ENCODE measurements around the gene SRD5A2.
"Not testable (repeated sequence)": the region's sequence is repeated elsewhere in the genome, so short reads cannot be mapped to it uniquely, and the experiment has no call there.

SRD5A2 gene

DNA sequence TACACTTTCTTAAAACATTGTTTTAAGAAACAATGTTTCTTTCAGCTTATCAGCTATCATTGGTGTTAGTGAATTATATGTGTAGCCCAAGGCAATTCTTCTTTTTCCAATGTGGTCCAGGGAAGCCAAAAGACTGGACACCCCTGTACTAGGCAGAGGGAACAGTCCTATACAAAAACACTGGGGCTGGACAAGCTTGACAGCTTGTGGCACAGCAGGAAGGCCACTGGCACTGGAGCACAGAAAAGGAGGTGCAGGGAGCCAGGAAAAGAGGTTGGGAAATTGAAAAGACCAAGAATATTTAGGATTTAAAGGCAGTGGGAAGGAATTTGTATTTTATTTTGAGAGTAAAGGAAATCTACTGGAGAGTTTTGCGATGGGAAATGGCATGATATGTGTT is 47.7 kb downstream of the SRD5A2 start:
- no peak for DNase-seq (ENCODE audit: low spot score)

DNA sequence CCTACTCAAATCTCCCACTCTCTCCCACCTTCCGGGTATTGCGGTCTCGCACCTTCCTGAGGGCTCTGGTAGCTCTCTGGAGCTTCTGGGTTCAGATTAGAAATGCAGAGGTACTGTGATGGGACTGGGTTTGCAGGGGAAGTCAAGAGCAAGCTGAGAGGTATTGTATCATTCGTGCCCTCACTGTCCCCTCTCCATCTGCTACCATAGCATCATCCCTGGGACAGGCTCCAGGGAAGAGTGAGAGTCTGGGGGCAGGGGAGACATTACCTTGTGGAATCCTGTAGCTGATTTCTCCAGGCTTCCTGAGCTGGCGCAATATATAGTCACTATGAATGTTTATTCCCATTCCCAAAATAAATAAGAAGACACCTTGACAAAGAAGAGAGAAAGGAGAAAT is 49.6 kb downstream of the SRD5A2 start:
- no peak for DNase-seq (ENCODE audit: low spot score)

DNA sequence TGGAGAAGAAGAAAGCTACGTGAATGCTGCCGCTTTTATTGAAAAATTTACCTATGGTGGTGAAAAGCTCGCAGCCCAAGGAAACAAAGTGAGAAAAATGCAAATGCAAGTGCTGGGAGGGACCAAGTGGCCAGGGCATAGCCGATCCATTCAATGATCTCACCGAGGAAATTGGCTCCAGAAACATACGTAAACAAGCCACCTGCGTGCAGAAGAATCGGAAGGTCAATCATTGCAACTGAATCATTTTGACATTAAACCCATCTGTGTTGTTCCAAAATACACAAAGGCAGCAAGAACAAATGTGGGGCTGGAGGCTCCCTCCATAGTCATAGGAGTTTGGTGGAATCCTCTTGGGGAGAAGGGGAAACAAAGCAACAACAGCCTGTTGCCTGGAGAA is 51.5 kb downstream of the SRD5A2 start:
- DNase-seq (ENCODE audit: low spot score) = no peak

DNA sequence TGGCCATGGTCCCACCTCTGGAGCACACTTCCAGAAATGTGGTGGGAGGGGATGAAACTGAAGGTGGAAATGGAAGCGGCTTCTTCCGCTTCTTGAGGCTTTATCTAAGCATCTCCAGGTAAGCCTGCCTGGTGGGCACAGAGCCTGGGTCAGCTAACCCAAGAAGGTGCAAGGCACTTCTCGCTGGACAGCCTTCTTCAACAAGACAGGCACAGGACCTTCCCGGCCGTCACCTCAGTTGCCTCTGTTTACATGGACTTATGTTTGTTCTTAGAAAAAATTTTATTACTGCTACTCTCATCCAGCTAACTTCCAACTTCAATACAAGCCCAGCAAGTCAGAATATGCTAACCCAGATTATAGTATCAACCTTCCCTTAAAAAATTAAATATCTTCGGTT is 51.9 kb downstream of the SRD5A2 start:
- no peak for DNase-seq (ENCODE audit: low spot score)

DNA sequence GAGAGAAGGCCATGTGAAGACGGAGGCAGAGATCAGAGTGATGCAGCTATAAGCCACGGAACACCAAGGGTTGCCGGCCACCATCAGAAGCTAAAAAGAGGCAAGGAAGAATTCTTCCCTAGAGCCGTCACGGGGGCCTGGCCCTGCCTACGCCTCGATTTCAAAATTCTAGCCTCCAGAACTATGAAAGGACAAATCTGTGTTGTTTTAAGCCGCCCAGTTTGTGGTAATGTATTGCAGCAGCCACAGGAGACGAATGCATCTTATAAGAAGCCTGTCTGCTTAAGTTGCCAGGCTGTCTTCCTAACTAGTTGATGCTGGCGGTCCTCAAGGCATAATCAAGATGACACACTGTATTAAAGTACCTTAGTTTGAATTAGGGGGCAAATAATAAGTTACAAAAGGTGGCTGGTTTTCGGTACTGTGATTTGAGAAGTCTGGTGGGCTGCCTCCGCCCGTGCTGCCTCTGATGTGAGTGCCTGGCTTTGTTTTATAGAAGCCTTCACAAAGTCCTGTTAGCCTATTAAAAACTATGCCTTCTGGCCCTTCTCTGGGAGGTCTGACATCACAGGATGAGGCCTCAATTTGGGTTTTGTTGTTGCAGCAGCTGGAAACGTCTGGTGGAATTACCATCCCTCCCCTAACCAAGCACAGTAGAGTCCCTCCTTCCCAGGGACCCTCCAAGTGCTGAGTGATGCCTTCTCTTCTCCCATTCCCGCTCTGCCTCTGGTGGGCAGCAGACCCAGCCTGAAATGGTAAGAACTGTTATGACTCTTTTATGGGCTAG is 53.6 kb downstream of the SRD5A2 start:
- DNase-seq (ENCODE audit: low spot score) = no peak

DNA sequence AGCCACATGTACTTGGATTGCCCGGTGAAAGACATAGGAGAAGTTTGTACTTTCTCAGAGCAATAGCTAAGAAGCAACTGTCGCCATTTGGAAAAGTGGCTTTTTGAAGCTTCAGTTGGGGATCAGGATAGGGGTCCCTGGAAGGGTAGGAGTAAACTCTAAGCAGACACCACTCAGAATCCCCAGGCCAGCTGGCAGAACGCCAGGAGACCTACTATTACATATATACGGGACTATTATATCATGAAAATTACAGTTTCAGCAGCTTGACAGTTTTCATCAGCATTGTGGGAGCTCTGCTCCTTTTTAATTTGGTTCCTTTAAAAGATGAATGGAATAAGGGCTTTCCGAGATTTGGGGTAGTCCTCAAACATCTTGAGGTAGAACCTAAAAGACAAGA is 54.9 kb downstream of the SRD5A2 start:
- DNase-seq (ENCODE audit: low spot score) = no peak

DNA sequence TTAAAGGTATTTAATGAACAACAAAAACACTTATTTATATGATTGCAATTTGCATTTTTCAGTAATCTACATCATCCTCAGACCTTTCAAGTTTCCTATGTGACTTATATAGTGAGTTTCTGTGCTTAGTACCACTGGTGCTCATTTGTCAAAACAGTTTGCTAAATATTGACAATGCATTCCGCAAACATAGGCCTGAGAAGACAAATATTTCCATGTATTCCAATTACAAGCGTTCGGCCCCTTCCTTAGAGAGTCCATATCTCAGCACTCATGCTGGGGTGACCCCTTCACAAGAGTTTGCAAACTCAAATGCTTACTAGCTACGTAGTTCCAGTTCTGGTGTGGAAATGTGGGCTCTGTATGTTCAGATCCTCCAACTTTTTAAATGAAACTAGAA is 56.1 kb downstream of the SRD5A2 start:
- DNase-seq (ENCODE audit: low spot score) = no peak

DNA sequence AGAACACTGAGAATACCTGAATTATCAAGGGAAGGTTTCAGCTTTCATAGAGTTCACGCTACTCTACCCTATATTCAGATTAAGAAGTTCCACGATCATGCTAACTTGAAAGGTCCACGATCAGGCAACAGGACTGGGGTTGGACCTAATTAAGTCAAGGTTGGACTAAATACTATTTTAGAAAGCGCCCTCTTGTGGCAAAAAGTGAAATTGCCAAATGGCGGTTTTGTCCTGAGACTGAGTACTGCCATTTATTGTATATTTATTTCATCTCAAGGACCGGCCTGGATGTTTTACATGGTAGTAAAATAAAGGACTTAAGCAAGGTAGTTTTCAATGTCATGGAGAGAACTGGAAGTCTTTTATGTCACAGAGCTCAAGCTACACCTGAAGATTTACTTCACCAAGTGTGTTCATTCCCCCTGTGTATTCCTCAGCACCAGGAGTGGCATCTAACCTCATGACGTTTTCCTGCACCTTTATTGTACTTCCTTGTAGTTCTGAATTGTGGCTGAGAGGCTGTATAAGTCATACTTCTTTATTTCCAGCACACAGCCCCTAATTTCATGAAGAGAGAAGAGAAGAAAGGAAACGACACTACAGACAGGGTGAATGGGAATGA is 56.8 kb downstream of the SRD5A2 start:
- no peak for DNase-seq (ENCODE audit: low spot score)

DNA sequence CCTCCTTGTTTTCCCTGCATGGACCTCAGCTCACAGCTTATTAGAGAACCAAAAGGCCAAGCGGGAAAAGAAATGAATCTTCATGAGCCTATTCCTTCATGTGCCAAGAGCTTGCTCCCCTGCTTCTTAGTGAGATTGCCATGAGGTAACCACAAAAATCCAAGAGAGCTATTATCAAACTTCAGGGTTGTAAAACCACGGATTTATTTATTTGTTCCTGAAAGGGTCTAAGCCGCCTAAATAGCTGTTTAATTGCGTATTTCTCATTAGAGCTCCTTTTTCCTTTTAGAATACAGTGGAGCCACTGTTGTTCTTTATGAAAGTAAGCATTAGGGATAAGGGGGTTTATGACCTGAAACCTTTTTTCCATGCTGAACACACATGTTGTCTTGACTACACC is 58.0 kb downstream of the SRD5A2 start:
- no peak for DNase-seq (ENCODE audit: low spot score)

DNA sequence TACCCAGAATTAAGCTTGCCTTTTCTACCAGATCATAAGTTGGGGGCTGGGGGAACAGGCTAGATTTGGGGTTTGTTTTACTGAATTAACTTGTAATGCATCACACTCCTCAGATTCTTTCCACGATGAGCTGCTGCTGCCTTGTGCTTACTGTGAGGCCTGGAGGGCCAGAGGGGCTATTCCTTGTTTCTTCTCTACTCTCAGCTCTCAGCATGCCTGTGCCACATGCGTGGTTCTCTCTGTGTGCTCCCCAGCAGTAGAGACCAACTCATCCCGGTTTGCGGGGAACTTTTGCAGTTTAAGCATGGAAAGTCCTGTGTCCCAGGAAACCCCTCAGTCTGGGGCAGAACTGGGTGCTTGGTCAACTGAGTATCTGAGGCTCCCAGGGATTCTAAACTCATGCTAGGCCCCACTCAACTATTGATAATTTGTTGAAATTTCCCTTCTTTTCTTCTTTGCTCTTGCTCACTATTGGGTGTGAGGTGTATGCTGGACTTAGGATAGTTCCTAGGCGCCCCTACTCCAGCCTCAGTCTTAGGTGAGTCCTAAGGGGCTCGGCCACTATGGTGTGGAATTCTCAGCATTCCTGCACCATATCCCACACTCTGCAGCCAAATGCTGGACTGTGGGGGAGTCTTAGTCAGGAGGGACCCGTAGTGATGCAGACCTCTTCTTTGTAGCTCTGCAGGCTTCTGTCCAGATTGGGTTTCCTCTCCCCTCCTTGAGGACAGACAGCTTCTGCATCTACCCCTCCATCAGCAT is 63.1 kb downstream of the SRD5A2 start:
- no peak for DNase-seq (ENCODE audit: low spot score)

DNA sequence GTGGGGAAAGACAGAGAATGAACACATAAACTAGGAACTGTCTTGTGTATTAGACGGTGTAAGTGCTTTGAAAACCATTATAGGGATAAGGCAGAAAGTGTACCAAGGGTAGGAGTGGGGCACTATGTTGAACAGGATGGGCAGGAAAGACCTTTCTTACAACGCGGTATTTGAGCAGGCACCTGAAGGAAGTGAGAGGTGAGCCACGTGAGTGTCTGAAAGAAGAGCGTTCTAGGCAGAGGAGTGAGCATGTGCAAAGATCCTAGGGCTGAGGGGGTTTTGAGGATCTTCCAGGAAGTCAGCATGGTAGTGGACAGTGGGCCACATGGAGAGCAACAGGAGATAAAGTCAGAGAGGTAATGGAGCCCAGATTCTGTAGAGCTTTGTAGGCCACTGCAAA is 65.2 kb downstream of the SRD5A2 start:
- no peak for DNase-seq (ENCODE audit: low spot score)

DNA sequence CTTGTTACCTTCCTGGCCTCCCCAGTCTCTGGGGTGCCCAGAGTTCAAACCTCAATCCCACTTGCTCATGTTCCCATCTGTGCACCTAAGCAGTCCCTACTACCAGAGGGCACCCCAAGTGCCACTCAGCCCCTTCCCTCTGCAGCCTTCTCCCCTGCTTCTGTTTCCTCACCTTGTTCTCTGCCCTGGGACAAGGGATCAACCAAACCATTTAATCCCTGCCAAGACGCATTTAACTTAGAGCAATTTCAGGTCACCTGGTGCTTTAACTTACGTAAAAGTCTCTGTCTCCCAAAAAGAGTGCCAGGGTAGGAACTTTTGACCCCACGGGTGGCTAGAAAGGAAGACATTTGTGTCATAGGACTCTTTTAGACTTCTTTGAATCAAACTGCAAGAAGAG is 67.2 kb downstream of the SRD5A2 start:
- DNase-seq (ENCODE audit: low spot score) = no peak

DNA sequence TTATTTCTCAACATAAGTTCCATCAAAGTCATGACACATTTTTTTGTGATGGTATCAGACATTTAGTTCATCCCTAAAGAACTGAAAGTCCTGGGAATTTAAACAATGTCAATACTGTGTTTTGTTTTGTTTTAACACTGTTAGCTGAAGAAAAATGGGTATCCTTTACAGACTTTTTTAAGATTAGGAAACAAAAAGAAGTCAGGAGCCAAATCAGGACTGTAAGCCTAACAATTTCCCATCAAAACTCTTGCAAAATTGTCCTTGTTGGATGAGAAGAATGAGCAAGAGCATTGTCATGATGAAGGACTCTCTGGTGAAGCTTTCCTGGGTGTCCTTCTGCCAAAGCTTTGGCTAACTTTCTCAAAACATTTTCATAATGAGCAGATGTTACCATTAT is 69.4 kb downstream of the SRD5A2 start:
- DNase-seq (ENCODE audit: low spot score) = no peak

DNA sequence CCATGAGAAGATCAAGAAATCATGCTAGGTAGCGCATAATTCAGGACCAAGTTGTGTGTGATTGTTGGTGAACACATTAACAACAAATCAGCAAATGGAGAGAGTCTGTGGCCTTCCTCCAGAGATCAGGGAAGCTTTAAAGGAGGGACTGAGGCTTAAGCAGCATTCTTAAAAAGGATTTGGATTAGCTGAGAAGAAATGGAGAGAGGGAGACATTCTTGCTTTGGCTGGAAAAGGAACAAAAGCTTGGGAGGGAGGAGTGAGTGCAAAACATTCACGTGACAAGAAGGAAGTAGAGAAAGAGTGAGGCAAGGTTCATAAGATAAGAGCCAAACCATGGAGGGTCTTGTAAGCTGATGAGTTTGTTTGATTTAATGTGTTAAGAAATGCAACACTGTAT is 75.6 kb downstream of the SRD5A2 start:
- DNase-seq (ENCODE audit: low spot score) = no peak

DNA sequence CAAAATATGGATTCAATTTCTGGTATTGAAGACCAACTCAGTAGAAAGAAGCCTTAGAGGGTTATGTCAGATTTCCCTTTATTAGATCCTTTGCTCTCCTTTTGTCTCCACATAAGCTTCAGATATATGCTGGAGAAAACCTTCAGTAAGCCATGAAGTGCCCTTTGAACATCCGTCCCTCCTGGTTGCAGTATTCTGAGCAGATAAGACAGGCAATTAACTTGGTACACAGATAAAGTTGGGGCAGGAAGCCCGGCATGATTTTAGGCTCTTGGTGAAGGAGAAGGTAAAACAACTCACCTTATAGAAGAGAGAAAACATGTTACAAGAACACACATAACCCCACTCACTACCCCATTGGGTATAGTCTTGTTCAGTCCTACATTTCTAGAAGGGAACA is 76.4 kb downstream of the SRD5A2 start:
- DNase-seq (ENCODE audit: low spot score) = no peak

DNA sequence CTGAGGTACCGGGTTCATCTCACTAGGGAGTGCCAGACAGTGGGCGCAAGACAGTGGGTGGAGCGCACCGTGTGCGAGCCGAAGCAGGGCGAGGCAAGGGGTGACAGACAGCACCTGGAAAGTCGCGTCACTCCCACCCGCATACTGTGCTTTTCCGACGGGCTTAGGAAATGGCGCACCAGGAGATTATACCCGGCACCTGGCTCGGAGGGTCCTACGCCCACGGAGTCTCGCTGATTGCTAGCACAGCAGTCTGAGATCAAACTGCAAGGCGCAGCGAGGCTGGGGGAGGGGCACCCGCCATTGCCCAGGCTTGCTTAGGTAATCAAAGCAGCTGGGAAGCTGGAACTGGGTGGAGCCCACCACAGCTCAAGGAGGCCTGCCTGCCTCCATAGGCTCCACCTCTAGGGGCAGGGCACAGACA is 84.3 kb downstream of the SRD5A2 start:
- not testable (repeated sequence) for DNase-seq (ENCODE audit: low spot score)

DNA sequence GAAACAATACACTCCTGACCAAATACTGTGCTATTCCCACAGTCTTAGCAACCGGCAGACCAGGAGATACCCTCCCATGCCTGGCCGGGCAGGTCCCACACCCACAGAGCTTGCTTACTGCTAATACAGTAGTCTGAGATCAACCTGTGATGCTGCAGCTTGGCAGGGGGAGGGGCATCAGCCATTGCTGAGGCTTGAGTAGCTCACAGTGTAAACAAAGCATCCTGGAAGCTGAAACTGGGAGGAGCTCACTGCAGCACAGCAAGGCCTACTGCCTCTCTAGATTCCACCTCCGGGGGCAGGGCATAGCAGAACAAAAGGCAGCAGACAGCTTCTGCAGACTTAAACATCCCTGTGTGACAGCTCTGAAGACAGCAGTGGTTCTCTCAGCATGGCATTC is 91.4 kb downstream of the SRD5A2 start:
- DNase-seq (ENCODE audit: low spot score) = not testable (repeated sequence)

DNA sequence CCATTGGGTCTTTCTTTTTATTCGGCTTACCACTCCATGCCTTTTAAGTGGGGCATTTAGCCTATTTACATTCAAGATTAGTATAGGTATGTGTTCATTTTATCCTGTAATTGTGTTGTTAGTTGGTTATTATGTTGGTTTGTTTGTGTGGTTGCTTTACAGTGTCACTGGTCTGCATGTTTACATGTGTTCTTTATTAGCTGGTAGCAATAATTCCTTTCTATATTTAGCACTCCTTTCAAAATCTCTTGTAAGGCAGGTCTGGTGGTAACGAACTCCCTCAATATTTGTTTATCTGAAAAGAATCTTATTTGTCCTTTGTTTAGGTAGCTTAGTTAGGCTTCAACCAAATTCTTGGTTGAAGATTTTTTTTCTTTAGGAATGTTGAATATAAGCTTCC is 97.5 kb downstream of the SRD5A2 start:
- no peak for DNase-seq (ENCODE audit: low spot score)

DNA sequence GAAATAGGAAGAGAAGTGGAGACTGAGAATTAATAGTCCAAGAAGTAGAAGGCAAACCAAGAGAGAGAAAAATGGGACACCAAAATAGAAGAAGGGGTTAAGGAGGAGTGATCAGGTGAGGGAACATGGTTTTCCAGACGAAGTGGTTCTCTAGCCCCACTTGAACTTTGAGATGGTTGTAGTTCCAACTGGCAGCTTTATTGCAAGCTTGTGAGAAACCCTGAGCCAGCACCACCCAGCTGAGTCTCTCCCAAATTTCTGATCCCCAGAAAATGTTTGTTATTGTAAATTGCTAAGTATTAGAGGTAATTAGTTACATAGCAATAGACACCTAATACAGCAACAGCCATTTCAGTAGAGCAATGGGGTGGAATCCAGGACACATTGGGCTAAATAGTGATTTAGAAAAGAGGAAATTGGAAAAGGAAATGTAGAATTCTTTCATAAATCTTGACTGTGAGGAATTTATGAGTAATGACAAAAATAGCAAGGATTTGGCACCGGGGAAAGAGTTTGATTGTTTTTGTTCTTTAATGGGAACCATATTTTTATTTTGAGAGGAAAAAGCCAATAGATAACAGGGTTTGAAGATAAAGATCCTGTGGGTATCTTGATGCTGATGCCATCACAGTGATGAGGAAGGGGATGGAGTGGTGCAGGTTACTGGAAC is 104.1 kb downstream of the SRD5A2 start:
- DNase-seq (ENCODE audit: low spot score) = no peak

DNA sequence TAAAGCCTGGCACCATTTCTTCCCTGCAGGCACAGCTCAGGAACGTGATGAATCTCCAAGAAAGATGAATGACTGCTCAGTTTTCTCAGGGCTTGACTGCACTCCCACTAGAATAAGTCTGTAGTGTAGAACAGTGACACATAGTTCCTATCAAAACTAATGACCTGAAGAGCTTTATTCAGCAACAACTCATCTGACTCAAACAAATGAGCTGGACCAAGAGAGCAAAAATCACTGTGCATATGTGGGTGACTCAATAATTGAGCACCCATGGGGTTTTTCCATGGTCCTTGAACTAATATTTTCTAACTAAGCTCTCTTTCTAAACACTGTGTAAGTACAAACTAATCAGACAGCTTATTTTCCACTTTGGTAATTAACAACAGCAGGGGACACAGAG is 105.0 kb downstream of the SRD5A2 start:
- DNase-seq (ENCODE audit: low spot score) = no peak

DNA sequence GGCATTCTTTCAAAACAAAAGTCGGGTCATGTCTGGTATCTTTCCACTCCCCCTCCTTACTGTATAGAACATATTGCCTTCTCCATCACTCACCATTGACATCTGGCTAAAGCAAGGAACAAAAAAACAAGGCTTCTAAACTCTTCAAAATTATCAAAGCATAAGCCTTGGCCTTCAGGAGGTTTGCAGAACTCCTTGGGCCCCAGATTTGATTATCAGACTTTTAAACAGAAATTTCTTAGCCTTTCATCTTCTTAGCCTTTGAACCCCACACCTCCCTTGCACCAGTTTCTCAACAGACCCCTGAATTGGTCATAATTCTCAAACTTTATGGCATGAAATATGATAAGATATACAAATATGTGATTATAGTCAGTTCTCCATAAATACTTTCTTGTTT is 106.4 kb downstream of the SRD5A2 start:
- DNase-seq (ENCODE audit: low spot score) = no peak
